HG03432 (cell line): Measurements from ENCODE around the gene ZNF516.

Experiments used
- ATAC-seq: cut with Tn5 transposase; IDR thresholded peaks from one replicate; pipeline ENCODE4 v1.9.1; 2021; ENCODE audit warnings: mild to moderate bottlenecking, moderate library complexity; ENCODE audit not compliant: unreplicated experiment

Gene ZNF516

DNA sequence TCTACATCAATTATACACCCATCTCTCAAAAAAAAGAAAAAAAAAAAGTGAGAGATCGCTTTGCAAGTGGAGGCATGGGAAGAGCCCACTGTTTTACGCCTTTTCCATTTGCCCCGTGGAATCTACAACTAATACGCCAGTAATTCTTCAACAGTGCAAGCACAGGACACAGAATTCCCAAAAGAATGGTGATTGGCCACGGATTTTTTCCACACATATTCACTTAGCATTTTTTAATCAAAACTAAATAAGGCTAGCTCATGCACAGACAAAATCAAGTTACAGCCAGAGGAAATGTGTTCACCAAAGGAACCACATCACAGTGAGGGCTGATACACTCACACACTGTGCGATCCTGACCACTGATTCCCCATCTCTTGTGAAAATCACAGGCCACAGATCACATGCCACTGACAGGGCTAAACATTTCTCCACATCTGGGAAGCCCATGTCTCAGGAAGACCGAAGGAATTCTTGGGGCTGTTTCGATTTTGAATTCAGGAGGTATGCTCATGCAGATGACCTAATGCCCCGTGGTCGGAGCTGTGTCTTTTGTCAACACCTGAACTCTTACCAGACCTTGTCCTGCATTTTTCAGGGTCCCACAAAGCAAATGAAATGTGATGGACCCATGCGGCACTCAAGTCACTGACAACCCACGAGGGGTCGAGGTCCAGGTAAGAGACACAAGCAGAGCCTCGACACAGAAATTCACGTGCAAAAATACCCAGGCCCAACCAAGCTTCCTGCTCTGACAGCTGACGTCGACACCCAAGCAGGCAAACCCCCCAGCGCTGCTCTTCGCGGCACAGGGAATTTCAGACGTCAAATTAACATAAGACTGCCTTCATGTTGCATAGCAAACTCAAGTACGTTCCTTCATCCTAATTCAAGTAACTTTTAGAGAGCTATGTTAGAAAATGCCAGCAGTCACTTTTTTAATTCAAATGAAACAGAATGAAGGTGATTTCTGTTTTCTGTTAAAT is 69.6 kb downstream of the ZNF516 start:
- ATAC-seq, result no peak

DNA sequence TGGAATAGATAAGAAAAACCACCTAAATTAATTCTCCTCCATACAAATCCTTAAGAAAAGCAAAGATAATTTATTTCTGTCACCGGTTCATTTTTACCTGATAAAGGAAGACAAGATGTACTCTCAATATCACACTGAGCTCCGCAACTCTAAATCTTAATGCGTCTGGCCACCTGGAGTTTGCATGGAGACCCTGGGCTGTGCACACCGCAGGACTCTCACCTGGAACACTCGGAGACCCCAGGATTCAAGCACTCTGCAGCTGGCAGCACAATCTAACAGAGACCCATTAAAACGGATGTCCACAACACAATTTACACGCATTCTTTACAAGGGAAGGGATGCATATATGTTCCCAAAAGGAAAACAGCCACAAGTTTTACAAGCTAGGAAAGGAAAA is 72.2 kb downstream of the ZNF516 start:
- no peak for ATAC-seq

DNA sequence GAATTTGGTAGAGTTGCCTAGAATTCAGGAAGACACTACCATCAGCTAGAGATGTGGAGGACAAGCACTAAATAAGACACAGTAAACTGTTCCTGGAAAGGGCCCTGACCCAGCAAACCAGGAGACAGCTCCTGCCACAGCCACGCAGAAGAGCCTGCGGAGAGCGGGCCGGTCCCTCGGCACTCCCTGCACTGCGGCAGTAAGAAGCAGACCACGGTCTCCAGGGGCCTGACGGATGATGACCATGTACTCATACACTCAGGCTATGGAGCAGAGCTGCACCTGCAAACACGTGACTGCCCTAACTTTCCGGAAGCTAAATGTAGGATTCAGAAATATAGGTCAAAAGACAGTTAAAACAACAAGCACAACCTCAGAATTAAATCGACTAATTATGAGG is 72.9 kb downstream of the ZNF516 start:
- no peak for ATAC-seq

DNA sequence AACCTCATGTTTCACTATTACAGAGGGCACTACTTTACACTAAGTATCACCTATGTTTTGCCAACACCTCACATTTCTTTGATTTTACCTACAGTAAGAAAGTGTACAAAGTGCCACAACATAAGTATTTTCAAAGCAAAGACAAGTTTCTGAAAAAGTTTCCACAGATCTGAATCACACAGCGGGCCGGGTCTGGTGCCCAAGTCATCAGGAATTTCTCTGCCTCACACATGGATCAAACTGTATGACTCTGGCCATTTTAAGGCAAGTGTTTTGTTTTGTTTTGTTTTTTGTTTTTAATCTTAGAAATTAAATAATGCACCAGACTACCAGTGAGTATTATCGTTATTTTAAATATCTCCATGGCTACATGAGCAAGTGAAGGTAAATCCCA is 73.4 kb downstream of the ZNF516 start:
- ATAC-seq, result no peak

DNA sequence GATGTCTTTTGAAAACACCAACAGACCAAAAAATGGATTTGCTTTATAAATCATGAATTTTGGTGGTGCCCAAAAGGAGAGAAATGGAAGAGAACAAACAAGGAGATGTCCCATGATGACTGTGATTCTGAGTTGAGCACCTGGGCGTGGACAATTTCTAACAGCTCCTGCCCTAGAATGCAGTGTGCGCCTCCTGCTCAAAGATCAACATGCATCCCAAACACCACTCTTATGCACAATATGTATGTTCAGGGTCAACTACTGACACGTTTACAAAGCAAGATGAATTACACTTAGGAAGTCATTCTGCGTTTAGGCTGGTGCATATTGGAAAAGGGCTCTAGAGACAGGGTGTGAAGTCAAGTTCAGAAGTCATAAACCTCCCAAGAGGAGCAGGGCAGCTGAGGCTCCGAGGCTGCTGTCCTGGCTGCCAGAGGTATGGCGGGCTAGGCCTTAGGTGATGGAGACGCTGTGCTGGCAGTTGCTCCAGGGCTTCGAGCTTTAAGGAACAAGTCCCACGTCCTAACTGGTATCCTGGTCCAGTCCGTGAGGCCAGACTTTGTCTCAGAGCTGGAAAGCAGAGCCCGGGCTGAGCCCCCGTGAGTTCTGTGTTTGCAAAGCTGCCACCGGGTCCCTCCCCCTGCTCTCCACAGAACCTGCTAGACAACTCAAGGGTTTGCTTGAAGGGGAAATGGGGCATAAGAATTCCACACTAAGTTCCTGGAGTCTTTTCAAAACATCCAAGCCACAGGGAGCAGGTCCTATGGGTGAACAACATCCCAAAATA is 74.0 kb downstream of the ZNF516 start:
- no peak for ATAC-seq

DNA sequence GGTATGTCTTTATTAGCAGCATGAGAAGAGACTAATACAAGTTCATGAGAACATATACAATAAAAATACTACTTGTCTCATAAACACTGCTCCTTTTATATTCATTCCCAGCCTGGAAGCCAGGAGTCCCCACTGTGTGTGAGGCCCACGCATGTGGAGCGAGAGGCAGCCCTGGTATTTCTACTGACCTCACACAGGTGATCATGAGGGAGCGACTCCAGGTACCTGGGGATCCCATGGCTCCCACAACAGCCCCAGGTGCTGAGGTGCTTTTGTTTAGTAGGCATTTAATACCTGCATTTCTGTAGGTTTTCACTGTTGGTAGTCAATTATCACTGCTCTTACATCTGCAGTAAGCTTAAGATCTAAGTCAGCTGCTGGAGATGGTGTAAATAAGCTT is 75.2 kb downstream of the ZNF516 start:
- no peak for ATAC-seq

DNA sequence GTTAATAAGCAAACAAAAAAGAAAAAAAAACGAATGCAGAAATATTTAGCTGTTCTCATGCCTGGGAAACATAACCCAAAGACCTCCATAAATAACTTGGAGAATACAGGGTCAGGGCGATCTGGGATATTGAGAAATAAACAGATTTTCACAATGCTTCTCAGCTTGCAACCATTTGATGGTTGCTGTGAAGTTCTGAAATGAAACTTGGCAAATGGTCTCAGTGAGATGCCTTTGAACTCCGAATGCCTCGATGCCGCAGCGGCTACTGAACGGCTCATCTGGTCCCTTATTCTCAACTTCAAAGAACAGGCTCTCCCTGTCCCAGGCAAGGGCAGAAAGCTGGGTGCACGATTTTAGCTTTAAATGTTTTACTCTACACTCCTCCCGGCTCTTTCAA is 78.1 kb downstream of the ZNF516 start:
- no peak for ATAC-seq

DNA sequence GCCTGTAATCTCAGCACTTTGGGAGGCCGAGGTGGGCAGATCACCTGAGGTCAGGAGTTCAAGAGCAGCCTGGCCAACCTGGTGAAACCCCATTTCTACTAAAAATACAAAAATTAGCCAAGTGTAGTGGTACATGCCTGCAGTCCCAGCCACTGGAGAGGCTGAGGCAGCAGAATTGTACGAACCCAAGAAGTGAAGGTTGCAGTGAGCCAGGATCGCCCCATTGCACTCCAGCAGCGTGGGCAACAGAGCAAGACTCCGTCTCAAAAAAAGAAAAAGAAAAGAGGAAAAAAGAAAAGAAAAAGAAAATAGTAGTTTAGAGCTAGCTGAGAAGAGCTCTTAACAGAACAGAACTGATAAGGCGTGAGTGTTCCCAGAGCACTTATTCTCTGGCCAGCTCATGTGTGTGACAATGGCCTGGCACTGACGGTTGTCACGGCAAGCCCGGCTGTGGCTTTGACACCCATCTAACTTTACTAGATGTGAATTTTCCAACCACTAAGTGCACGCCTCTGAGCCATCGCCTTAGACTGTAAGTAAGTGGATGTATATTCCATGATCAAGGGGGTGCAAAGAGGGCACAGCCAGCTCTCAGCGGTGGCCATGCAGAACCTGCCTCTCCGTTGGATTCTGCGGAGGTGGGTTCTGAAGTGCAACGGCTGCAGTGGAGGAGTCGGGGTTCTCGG is 80.0 kb downstream of the ZNF516 start:
- no peak for ATAC-seq

DNA sequence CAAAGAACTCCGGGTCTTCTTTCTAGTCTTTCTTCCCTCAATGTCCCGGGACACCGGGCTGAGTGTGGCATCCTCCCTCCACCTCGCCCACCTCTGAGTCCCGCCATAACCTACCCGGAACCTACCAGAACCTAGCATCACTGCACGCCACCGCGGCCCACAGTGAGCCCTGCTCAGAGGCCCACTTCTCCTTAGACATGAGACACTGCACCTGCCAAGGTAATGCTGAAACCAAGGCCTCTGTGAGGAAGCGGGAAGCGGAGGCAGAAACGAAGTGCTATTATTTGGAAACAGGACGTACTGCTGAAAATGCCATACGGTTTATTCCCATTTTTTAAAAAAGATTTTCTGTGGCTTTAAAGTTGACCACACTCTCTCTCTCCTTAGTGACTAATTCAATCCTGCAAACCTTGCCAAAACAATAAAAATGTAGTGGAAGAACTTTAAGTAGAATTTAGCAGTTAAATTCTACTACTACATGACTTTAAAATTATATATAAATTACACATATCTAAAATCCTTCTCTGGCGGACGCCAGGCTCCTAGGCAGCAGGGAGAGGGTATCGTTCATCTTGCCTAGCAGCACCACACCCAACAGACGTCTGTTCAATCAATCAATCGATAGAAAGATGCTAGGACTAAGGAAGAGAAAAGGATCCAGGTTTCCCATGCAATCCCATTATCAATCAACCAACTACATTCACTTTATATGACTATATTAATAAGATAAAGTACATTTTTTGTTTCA is 82.0 kb downstream of the ZNF516 start:
- ATAC-seq, result no peak

DNA sequence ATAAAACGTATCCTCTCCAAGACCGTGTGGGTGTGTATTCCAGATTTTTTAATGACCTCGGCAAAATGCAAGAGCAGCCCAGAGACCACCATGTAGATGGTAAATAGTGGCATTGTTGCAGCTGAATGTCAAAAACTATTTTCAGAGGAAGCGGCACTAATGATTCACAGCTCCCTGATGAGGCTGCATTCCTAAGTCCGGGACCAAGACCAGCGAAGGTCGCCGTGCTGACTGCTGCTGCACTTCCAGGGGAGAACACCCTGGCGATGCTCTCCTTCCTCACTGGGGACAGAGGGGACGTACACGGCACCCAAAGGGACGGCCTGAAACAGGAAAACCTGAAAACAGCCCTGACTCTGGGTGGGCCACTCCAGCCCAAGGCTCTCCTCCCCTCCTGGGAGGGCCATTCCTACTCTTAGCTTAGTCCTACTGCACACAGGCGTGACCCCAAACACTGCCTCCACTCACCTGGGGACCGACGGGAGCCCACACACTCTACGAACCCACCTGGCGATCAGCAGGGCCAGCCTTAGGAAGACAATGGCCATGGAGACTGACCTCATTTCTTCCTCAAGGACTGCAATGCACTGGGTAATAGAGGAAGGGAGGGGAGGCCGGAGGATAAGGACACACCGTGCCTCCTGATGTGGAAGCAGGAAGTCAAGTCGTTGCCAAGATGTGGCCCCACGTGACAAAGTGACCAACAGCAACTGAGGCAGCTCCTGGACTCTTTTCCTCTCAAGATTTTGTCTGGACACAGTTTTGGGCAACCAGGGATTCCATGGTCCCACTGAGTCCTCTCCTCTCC is 82.8 kb downstream of the ZNF516 start:
- no peak for ATAC-seq

DNA sequence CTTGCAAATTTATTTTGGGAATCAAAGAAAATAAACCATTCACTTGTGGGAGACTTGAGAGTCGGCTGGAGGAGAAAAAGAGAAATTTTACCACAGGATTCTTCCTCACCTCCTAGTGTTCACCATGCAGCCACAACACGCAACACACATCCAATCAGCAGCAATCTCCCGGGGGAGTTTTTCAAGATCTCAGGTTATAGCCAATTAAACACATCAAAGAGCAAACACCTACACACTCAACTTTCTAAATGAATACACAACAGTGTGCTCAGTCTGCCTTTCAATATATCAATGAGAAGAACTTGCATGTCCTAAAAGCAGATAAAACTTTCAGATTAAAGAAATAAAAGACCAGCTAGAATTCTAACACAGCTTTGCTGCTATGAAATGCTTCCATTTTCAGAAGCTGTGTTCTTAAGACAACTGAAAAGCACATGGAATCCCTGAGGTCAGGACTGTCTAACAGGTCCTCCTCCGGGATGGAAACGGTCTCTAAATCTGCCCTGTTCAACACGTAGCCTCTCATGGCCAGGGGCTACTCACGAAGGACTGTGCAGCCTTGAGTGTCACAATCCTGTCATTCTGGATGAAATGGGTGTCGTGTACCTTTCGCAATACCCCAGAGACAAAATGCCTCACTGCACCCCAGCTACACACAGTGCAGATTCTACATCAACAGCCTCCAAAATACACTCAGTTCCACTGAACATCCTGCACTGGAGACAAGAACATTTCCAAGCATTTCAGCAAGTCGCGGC is 84.2 kb downstream of the ZNF516 start:
- peak; percentile 88 for ATAC-seq

DNA sequence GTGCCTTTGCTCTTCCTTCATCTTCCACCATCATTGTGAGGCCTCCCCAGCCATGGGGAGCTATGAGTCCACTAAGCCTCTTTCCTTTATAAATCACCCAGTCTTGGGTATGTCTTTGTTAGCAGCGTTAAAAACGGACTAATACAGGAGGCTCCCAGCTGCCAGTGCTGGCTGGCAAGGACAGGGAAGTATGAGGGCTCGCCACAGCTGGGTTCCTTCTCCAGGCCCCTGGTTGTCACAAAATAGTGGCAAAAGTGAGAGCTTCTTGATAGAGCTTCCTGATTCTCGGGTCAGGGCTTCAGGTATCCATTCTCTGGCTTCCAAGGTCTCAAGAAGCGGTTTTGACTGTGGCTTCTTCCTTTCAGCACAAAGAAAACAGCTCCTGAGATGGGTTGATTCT is 85.0 kb downstream of the ZNF516 start:
- no peak for ATAC-seq

DNA sequence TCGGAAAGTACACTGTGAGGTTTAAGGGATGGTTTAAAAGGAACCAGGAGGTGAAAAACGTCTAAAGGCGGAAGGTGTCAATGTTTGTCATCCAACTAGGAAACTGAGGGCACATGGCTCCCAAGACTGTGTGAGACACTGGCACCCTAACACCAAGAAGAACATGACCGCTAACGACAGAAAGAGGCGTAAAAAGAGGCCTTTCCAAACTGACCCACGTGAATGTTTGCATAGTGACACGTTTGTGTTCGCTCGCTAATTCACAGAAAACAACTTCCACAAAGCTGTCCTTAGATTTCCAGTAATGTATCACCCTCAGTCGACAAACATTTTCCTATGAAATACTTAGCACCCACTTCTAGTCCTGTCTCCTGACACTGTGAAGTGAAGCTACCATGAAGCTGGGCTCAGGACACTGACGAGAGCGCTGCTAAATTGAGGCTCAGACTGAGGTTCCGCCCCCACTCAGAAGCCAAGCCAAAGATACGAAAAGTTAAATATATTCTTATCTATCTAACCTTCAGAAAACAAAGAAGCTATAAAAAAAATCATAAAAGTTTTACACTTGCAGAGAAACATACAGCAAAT is 86.5 kb downstream of the ZNF516 start:
- ATAC-seq, result no peak

DNA sequence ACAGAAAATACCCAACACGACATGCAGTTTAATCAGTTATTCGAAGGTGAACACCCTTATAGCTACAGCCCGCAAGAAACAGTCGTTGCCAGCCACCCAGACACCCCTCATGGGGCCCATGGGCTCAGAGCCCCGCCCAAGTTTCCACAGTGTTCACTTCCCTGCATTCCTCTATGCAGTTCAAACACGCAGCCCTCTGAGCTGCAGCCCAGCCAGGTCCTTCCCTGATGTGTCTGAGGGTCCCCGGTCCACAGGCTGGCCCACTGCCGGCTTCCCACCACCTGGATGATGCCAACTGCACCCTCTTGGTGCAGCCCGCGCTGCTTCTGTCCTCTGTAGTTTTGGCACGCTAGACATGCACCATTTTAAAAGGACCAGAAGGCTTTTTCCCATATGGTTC is 87.4 kb downstream of the ZNF516 start:
- no peak for ATAC-seq

DNA sequence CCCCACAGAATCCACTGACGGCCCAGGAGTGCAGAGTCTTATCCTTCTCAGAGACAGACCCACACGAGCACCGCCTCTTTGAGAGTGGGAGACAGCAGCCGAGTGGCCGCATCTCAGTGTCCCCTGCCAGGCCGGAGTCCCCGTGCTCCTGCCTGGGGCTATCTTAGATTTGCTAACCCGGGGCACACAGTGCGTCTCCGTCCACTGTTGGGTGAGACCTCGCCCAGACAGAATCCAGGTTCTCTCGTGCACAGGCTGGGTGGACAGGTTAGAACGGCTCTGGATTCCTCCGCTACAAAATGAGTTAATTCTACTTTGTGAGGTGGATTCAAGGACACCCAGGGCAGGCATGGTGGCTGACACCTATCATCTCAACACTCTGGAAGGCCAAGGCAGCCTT is 88.3 kb downstream of the ZNF516 start:
- ATAC-seq, result no peak

DNA sequence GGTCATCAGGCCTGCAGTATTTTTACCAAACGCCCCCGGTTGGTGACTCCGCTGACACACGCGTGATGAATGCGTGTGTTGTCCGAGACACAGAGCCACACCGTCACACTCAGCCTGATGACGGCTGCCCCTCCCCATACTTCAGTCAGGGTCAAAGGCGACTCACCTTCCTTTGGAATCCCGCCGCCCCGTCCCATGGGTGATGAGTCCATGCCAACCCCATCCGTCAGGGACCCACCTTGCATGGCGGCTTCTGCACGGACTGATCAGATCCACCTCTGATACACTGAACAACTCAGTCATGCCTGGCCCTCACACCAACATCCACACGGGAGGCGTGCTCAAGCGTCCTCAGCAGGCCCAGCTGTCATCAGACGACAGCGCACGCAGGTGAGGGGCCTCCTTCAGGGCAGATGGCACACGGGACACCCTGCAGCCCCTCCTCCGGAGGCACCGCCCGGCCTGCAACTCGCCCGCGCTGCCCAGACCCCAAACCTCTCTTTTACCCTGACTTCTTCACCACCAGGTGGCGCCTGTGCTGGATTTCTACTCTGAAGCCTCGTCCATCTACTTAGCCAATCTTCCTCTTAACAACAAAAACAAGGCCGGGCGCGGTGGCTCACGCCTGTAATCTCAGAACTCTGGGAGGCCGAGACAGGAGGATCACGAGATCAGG is 89.2 kb downstream of the ZNF516 start:
- ATAC-seq, result no peak

DNA sequence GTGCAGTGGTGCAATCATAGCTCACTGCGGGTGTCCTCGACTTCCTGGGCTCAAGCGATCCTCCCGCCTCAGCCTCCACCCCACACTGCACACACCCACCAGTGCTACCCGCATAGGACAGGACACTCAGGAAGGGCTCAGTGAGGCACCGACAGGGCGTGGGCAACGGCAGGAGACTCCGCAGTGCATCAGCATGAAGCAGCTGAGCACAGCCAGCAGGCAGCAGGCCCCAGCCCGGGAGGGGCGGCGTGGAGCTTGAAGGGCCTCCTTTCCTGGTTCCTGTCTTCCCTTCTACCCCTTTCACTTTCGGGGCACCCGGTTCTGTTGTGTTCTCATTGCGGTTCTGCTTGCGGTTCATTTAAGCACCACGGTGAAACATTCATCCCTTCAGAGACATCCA is 89.8 kb downstream of the ZNF516 start:
- no peak for ATAC-seq

DNA sequence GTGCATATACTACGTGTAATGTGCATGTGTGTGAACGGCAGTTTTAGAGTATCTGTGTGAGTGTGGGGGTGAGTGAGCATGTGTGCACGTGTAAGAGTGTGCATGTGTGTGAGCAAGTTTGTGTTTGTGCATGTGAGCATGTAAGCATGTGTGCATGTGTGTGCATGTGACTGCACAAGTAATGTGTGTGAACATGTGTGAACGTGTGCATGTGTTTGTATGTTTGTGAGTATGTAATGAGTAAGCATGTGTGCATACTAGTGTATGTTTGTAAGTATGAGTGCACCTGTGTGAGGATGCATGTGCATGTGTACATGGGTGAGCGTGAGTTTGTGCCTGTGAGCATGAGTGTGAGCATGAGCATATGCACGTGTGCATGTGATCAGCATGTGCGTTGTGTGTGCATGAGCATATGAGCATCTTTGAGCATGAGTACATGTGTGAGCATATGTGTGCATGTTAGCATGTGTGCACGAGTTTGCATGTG is 90.7 kb downstream of the ZNF516 start:
- no peak for ATAC-seq
